ENCODE measurements around the gene TMC7.

Gene TMC7

GRCh38 chr16:19110537-19111360 lies 127.0 kb downstream of the TMC7 start:
- Histone ChIP-seq H3F3A (ENCODE audit: insufficient read depth) (no peaks in the 10 kb centered on the region), H3K9me3 (ENCODE audit: insufficient read depth, low read length) (no peaks in the 10 kb centered on the region), H3K27me3 (ENCODE audit: low read length) (no peaks in the 10 kb centered on the region), H3K79me2 (ENCODE audit: insufficient read depth, low read length) (no peaks in the 10 kb centered on the region), H3K36me3 (ENCODE audit: low read length) (no peaks in the 10 kb centered on the region), H4K20me1 (ENCODE audit: low read depth, low read length) (no peaks in the 10 kb centered on the region), H3K4me3 (ENCODE audit: insufficient read depth, low read length, poor library complexity, severe bottlenecking) (no peak overlapping the region), H3K4me2 (ENCODE audit: low read depth, low read length, poor library complexity, severe bottlenecking) (no peak overlapping the region), H3K9me2 (replicated peaks; ENCODE audit: insufficient read depth, low read length) (no peaks in the 10 kb centered on the region), H2AFZ (ENCODE audit: low read depth, low read length, severe bottlenecking) (no peak overlapping the region), H3K9ac (ENCODE audit: low read length) (no peak overlapping the region), H3K27ac (ENCODE audit: low read depth, low read length) (no peak overlapping the region)
- TF ChIP-seq CTCF (IDR thresholded peaks at IDR 0.05; ENCODE audit: insufficient read depth, low read length, poor library complexity, severe bottlenecking) (no peak), EZH2phosphoT487 (conservative IDR thresholded peaks at IDR 0.05; ENCODE audit: low read length) (no peak)

- Histone ChIP-seq H3K9ac (ENCODE audit: low read length) (no peak overlapping the region), H3K4me2 (ENCODE audit: low read depth, low read length, poor library complexity, severe bottlenecking) (no peak overlapping the region), H3K9me2 (replicated peaks; ENCODE audit: insufficient read depth, low read length) (no peaks in the 10 kb centered on the region), H3F3A (ENCODE audit: insufficient read depth) (peaks cover 9% of the 10 kb centered on the region; the same call in 1 of the 2 replicates), H3K4me3 (ENCODE audit: insufficient read depth, low read length, poor library complexity, severe bottlenecking) (no peak overlapping the region), H2AFZ (ENCODE audit: low read depth, low read length, severe bottlenecking) (no peak overlapping the region), H3K27ac (ENCODE audit: low read depth, low read length) (no peak overlapping the region), H3K79me2 (ENCODE audit: insufficient read depth, low read length) (no peaks in the 10 kb centered on the region), H3K9me3 (ENCODE audit: insufficient read depth, low read length) (no peaks in the 10 kb centered on the region), H4K20me1 (ENCODE audit: low read depth, low read length) (no peaks in the 10 kb centered on the region), H3K36me3 (ENCODE audit: low read length) (no peaks in the 10 kb centered on the region), H3K27me3 (ENCODE audit: low read length) (no peaks in the 10 kb centered on the region)
- no peak for TF ChIP-seq CTCF (IDR thresholded peaks at IDR 0.05; ENCODE audit: insufficient read depth, low read length, poor library complexity, severe bottlenecking)
- no peak for TF ChIP-seq EZH2phosphoT487 (conservative IDR thresholded peaks at IDR 0.05; ENCODE audit: low read length)
Observed at GRCh38 chr16:19112099-19112407, 128.3 kb downstream of the TMC7 start.

Data from SU-DHL-6 (cell line).